Trophoblast cell (in vitro differentiated cells and primary cell): Measurements from ENCODE around the gene AJUBA.

ENCODE experiments used
- DNase-seq, 2 donors: peaks; one replicate each; pipeline ENCODE4 v3.0.0-alpha.2; 2016
- H2AFZ ChIP-seq: 2 replicates; pipeline ENCODE4 v1.6.1; 2013; ENCODE audit warnings: low read length, moderate library complexity, mild to moderate bottlenecking; ENCODE audit not compliant: insufficient read depth, poor library complexity
- H2AK5ac ChIP-seq: 2 replicates; pipeline ENCODE4 v1.6.1; 2013; ENCODE audit warnings: mild to moderate bottlenecking, low read length
- H2BK120ac ChIP-seq: 2 replicates; pipeline ENCODE4 v1.6.1; 2013; ENCODE audit warnings: low read length, mild to moderate bottlenecking, moderate library complexity; ENCODE audit not compliant: insufficient read depth, poor library complexity
- H2BK12ac ChIP-seq: 2 replicates; pipeline ENCODE4 v1.6.1; 2013; ENCODE audit warnings: mild to moderate bottlenecking, low read length, moderate library complexity
- H2BK5ac ChIP-seq: 2 replicates; pipeline ENCODE4 v1.6.1; 2013; ENCODE audit warnings: low read length, low read depth, moderate library complexity, mild to moderate bottlenecking; ENCODE audit not compliant: poor library complexity
- H3K14ac ChIP-seq: 2 replicates; pipeline ENCODE4 v1.6.1; 2013; ENCODE audit warnings: mild to moderate bottlenecking, low read length
- H3K18ac ChIP-seq: 2 replicates; pipeline ENCODE4 v1.6.1; 2013; ENCODE audit warnings: mild to moderate bottlenecking, low read length
- H3K23ac ChIP-seq: 2 replicates; pipeline ENCODE4 v1.6.1; 2013; ENCODE audit warnings: low read length
- H3K27ac ChIP-seq: 2 replicates; pipeline ENCODE4 v1.5.1; 2013; ENCODE audit warnings: low read depth, mild to moderate bottlenecking, inconsistent platforms, low read length, moderate library complexity
- H3K27me3 ChIP-seq: 2 replicates; pipeline ENCODE4 v1.6.1; 2013; ENCODE audit warnings: inconsistent platforms, mild to moderate bottlenecking, low read length, moderate library complexity; ENCODE audit not compliant: insufficient read depth
- H3K36me3 ChIP-seq, 2 experiments: 1 replicate in 1 of 2; 2 replicates in 1 of 2; pipeline ENCODE4 v1.6.1; 2013; ENCODE audit warnings: low read length in 2 of 2, mild to moderate bottlenecking in 2 of 2, moderate library complexity in 1 of 2; ENCODE audit not compliant: insufficient read depth in 2 of 2, control insufficient read depth in 1 of 2
- H3K4ac ChIP-seq: 2 replicates; pipeline ENCODE4 v1.6.1; 2013; ENCODE audit warnings: low read depth, mild to moderate bottlenecking, low read length, moderate library complexity
- H3K4me1 ChIP-seq, 2 experiments: 1 replicate in 1 of 2; 2 replicates in 1 of 2; pipeline ENCODE4 v1.6.1; 2013; ENCODE audit warnings: low read length in 2 of 2, mild to moderate bottlenecking in 2 of 2, moderate library complexity in 1 of 2; ENCODE audit not compliant: insufficient read depth in 2 of 2, control insufficient read depth in 1 of 2
- H3K4me2 ChIP-seq: 2 replicates; pipeline ENCODE4 v1.6.1; 2013; ENCODE audit warnings: inconsistent platforms, mild to moderate bottlenecking, low read length, moderate library complexity
- H3K4me3 ChIP-seq: 2 replicates; pipeline ENCODE4 v1.5.1; 2013; ENCODE audit warnings: mild to moderate bottlenecking, low read depth, low read length, inconsistent platforms
- H3K79me1 ChIP-seq: one replicate; pipeline ENCODE4 v1.6.1; 2013; ENCODE audit warnings: low read length
- H3K79me2 ChIP-seq: 2 replicates; pipeline ENCODE4 v1.6.1; 2013; ENCODE audit warnings: low read length, mild to moderate bottlenecking; ENCODE audit not compliant: control insufficient read depth, insufficient read depth, poor library complexity
- H3K9ac ChIP-seq: 2 replicates; pipeline ENCODE4 v1.6.1; 2013; ENCODE audit warnings: mild to moderate bottlenecking, low read length
- H3K9me3 ChIP-seq: 2 replicates; pipeline ENCODE4 v1.6.1; 2013; ENCODE audit warnings: low read depth, mild to moderate bottlenecking, control low read depth, inconsistent platforms, low read length; ENCODE audit not compliant: insufficient read depth
- H4K12ac ChIP-seq: 2 replicates; pipeline ENCODE4 v1.6.1; 2013; ENCODE audit warnings: low read depth, mild to moderate bottlenecking, low read length, moderate library complexity
- H4K8ac ChIP-seq: 2 replicates; pipeline ENCODE4 v1.6.1; 2013; ENCODE audit warnings: low read depth, mild to moderate bottlenecking, low read length, moderate library complexity
- H4K91ac ChIP-seq: one replicate; pipeline ENCODE4 v1.6.1; 2013; ENCODE audit warnings: low read depth, mild to moderate bottlenecking, low read length, moderate library complexity
- WGBS: extraction: QIAGEN DNeasy Blood & Tissue Kit; methylation state at CpG from one replicate; pipeline ENCODE4 v1.1.7; 2013; ENCODE audit warnings: missing lambda C conversion rate; ENCODE audit not compliant: insufficient read length, insufficient coverage; ENCODE audit errors: extremely low coverage; 5-methylcytosine and 5-hydroxymethylcytosine counted together

Gene AJUBA

GRCh38 chr14:22994762-22995275 is 12.5 kb upstream of the AJUBA start:
- Histone ChIP-seq H4K8ac (no peak overlapping the region), H3K4me3 (no peak overlapping the region), H2BK5ac (no peak overlapping the region), H4K12ac (no peak overlapping the region), H3K27me3 (no peaks in the 10 kb centered on the region), H3K79me1 (no peaks in the 10 kb centered on the region), H3K4ac (no peak overlapping the region), H4K91ac (no peak overlapping the region), H3K36me3 (peaks cover 0 to 2% of the 10 kb centered on the region in 2 experiments), H3K14ac (no peak overlapping the region), H2BK120ac (no peak overlapping the region), H2BK12ac (peak overlapping the region; percentile 22), H3K4me2 (peak overlapping the region; percentile 24), H3K79me2 (no peaks in the 10 kb centered on the region), H3K9ac (no peak overlapping the region), H3K4me1 (peaks cover 6 to 10% of the 10 kb centered on the region in 2 experiments), H3K23ac (no peak overlapping the region), H3K18ac (no peak overlapping the region), H3K27ac (no peak overlapping the region), H3K9me3 (peaks cover 2% of the 10 kb centered on the region), H2AFZ (peak overlapping the region; percentile 2), H2AK5ac (no peak overlapping the region)
- no CpG with 5 or more reads among the region's 4 CpGs for WGBS
- peak; percentile 7 to 40 for DNase-seq

GRCh38 chr14:22993517-22993916 is 11.2 kb upstream of the AJUBA start:
- no peak overlapping the region for H4K8ac ChIP-seq
- H3K9ac ChIP-seq, result no peak overlapping the region
- no peak overlapping the region for H2BK12ac ChIP-seq
- H3K4me2 ChIP-seq, result no peak overlapping the region
- no peak overlapping the region for H3K18ac ChIP-seq
- H3K4me3 ChIP-seq, result no peak overlapping the region
- no peak overlapping the region for H3K14ac ChIP-seq
- no peak overlapping the region for H2AFZ ChIP-seq
- no peak overlapping the region for H2AK5ac ChIP-seq
- peaks cover 6 to 10% of the 10 kb centered on the region in 2 experiments for H3K4me1 ChIP-seq
- H3K27ac ChIP-seq, result peak overlapping the region; percentile 15
- H3K79me2 ChIP-seq, result no peaks in the 10 kb centered on the region
- H4K12ac ChIP-seq, result no peak overlapping the region
- H3K27me3 ChIP-seq, result no peaks in the 10 kb centered on the region
- H2BK120ac ChIP-seq, result no peak overlapping the region
- no peak overlapping the region for H3K23ac ChIP-seq
- H3K36me3 ChIP-seq, result peaks cover 0 to 2% of the 10 kb centered on the region in 2 experiments
- peaks cover 2% of the 10 kb centered on the region for H3K9me3 ChIP-seq
- no peak for DNase-seq
- H3K4ac ChIP-seq, result no peak overlapping the region
- H2BK5ac ChIP-seq, result no peak overlapping the region
- no peaks in the 10 kb centered on the region for H3K79me1 ChIP-seq
- H4K91ac ChIP-seq, result no peak overlapping the region

- Histone ChIP-seq H2AK5ac (no peak overlapping the region), H3K4me2 (no peak overlapping the region), H2BK120ac (no peak overlapping the region), H4K12ac (no peak overlapping the region), H2BK5ac (no peak overlapping the region), H3K36me3 (peaks cover 2 to 5% of the 10 kb centered on the region in 2 experiments), H3K18ac (no peak overlapping the region), H4K8ac (no peak overlapping the region), H3K79me2 (no peaks in the 10 kb centered on the region), H3K14ac (no peak overlapping the region), H3K4me3 (no peak overlapping the region), H3K9ac (no peak overlapping the region), H3K4me1 (peaks cover 6 to 10% of the 10 kb centered on the region in 2 experiments), H3K27me3 (no peaks in the 10 kb centered on the region), H3K4ac (no peak overlapping the region), H3K23ac (no peak overlapping the region), H2BK12ac (no peak overlapping the region), H3K79me1 (no peaks in the 10 kb centered on the region), H2AFZ (no peak overlapping the region), H4K91ac (no peak overlapping the region), H3K27ac (no peak overlapping the region), H3K9me3 (no peaks in the 10 kb centered on the region)
- WGBS, result no CpG with 5 or more reads among the region's 8 CpGs
- DNase-seq, result no peak
Measured at GRCh38 chr14:22991852-22992251, 9.5 kb upstream of the AJUBA start.

GRCh38 chr14:22987291-22987690 is 4.9 kb upstream of the AJUBA start:
- WGBS, result no CpG with 5 or more reads among the region's 8 CpGs

More at GRCh38 chr14:22987291-22987690, 4.9 kb upstream of the AJUBA start:
- no peaks in the 10 kb centered on the region for H3K9me3 ChIP-seq
- no peak overlapping the region for H3K23ac ChIP-seq
- no peak overlapping the region for H3K4me2 ChIP-seq
- no peak overlapping the region for H4K12ac ChIP-seq
- H3K9ac ChIP-seq, result no peak overlapping the region
- no peak overlapping the region for H2BK120ac ChIP-seq
- H3K79me1 ChIP-seq, result peaks cover 7% of the 10 kb centered on the region
- no peak overlapping the region for H3K27ac ChIP-seq
- no peak overlapping the region for H4K91ac ChIP-seq
- H4K8ac ChIP-seq, result no peak overlapping the region
- peaks cover 2 to 3% of the 10 kb centered on the region in 2 experiments for H3K36me3 ChIP-seq
- peak overlapping the region; percentile 35 for H2AK5ac ChIP-seq
- H2AFZ ChIP-seq, result no peak overlapping the region
- no peak overlapping the region for H3K4ac ChIP-seq
- no peaks in the 10 kb centered on the region for H3K27me3 ChIP-seq
- H3K79me2 ChIP-seq, result peaks cover 3% of the 10 kb centered on the region
- no peak overlapping the region for H3K14ac ChIP-seq
- no peak overlapping the region for H3K18ac ChIP-seq
- peaks cover 0 to 1% of the 10 kb centered on the region in 2 experiments for H3K4me1 ChIP-seq
- no peak overlapping the region for H2BK12ac ChIP-seq
- no peak overlapping the region for H2BK5ac ChIP-seq
- DNase-seq, result no peak
- H3K4me3 ChIP-seq, result no peak overlapping the region
